HEK293T (cell line): Measurements from ENCODE around the gene WNT6.
A peak's percentile ranks its signal among the peaks of the same experiment; 100 is the strongest.

Source experiments
- CTCF ChIA-PET: fragments of 350-600 bp; formaldehyde crosslinking; extraction: SDS; loops from one replicate; lab custom pipeline; 2021; ENCODE audit warnings: antibody characterized with exemption, inconsistent platforms; lab: Yijun Ruan, JAX
- POLR2A ChIA-PET: fragments of 350-600 bp; formaldehyde crosslinking; extraction: SDS; loops from one replicate; lab custom pipeline; 2020; ENCODE audit warnings: antibody characterized with exemption, inconsistent platforms; lab: Yijun Ruan, JAX
- DNase-seq: peaks from one replicate; pipeline ENCODE4 v3.0.0; 2012; ENCODE audit warnings: mixed read lengths; ENCODE audit errors: extremely low spot score
- ARNT ChIP-seq: fragments of 450-650 bp; IDR thresholded peaks from 2 replicates; pipeline ENCODE4 v1.6.1; 2017; ENCODE audit warnings: mild to moderate bottlenecking
- BHLHE40 ChIP-seq: fragments of 450-650 bp; IDR thresholded peaks from 2 replicates; pipeline ENCODE4 v1.6.1; 2016; ENCODE audit warnings: mild to moderate bottlenecking, moderate library complexity, borderline replicate concordance
- CTBP1 ChIP-seq: fragments of 450-650 bp; IDR thresholded peaks from 2 replicates; pipeline ENCODE4 v1.6.1; 2016; ENCODE audit warnings: borderline replicate concordance
- ELF4 ChIP-seq: fragments of 450-650 bp; IDR thresholded peaks from 2 replicates; pipeline ENCODE4 v1.6.1; 2017; ENCODE audit warnings: antibody characterized with exemption
- FOXA1 ChIP-seq: fragments of 450-650 bp; IDR thresholded peaks from 2 replicates; pipeline ENCODE4 v1.6.1; 2016; ENCODE audit warnings: mild to moderate bottlenecking
- FOXK2 ChIP-seq: fragments of 450-650 bp; IDR thresholded peaks from 2 replicates; pipeline ENCODE4 v1.6.1; 2016; ENCODE audit warnings: mild to moderate bottlenecking
- FOXM1 ChIP-seq: fragments of 450-650 bp; IDR thresholded peaks from 2 replicates; pipeline ENCODE4 v1.6.1; 2017; ENCODE audit warnings: mild to moderate bottlenecking, borderline replicate concordance
- HDGF ChIP-seq: fragments of 450-650 bp; IDR thresholded peaks from 2 replicates; pipeline ENCODE4 v1.6.1; 2017; ENCODE audit warnings: antibody characterized with exemption, borderline replicate concordance
- L3MBTL2 ChIP-seq: fragments of 450-650 bp; conservative IDR thresholded peaks from 2 replicates; pipeline ENCODE4 v1.6.1; 2016; ENCODE audit warnings: mild to moderate bottlenecking
- LEF1 ChIP-seq: fragments of 450-650 bp; IDR thresholded peaks from 2 replicates; pipeline ENCODE4 v1.6.1; 2017; ENCODE audit warnings: mild to moderate bottlenecking, borderline replicate concordance
- NFRKB ChIP-seq: fragments of 450-650 bp; IDR thresholded peaks from 2 replicates; pipeline ENCODE4 v1.6.1; 2016; ENCODE audit warnings: mild to moderate bottlenecking, moderate library complexity
- SP1 ChIP-seq: fragments of 450-650 bp; IDR thresholded peaks from 2 replicates; pipeline ENCODE4 v1.6.1; 2017
- SUZ12 ChIP-seq: fragments of 450-650 bp; IDR thresholded peaks from 2 replicates; pipeline ENCODE4 v1.6.1; 2016; ENCODE audit warnings: mild to moderate bottlenecking
- TARDBP ChIP-seq: fragments of 450-650 bp; IDR thresholded peaks from 2 replicates; pipeline ENCODE4 v1.6.1; 2016
- ZNF384 ChIP-seq: fragments of 450-650 bp; IDR thresholded peaks from 2 replicates; pipeline ENCODE4 v1.6.1; 2016
- TF ChIP-seq, protein P1 (sequence below): fragments of 450-650 bp; IDR thresholded peaks from 2 replicates; pipeline ENCODE4 v1.6.1; 2016

The WNT6 gene

DNA sequence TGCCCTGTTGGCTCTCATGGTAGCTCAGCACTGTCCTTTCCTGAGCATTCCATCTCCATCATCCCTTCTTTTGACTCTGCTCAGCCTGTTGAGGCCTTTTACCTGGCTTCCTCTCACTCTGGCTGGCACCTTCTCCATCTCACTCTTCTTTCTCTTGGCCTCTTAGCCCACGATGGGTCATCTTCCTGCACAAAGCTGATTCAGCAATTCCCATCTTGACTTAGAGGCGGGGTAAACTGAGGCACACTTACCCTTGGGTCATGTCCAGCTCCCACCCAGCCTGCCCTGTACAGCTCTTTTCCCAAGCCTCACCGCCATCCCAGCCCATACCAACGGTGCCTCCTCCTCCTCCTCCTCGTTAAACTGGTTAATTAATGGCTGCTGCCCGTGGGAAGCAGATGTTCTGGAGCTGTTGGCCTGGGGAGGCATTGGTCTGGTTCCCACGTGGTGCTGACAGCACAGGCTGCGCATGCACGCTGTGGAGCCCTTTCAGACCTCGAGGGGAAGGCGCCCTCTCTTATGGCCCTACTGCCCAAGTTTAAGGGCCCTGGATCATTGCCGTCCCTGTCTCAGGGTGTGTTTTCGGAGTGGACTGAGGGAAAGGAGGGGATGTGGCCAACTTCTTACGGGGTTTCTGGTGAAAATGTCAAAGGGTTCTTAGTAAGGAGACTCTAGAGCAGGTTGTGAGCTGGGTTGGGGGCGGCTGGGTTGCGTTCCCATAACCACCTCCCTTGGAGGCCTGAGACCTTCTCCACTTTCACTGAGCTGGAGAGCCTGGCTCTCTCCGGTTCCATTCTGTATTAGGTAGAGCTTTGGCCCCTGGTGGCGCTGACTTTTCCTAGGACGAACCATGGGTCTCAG, 31.9 kb downstream of the WNT6 start:
- TF ChIP-seq NFRKB (no peak), ELF4 (no peak), FOXK2 (no peak), ARNT (no peak)
- TF ChIP-seq, protein P1, sequence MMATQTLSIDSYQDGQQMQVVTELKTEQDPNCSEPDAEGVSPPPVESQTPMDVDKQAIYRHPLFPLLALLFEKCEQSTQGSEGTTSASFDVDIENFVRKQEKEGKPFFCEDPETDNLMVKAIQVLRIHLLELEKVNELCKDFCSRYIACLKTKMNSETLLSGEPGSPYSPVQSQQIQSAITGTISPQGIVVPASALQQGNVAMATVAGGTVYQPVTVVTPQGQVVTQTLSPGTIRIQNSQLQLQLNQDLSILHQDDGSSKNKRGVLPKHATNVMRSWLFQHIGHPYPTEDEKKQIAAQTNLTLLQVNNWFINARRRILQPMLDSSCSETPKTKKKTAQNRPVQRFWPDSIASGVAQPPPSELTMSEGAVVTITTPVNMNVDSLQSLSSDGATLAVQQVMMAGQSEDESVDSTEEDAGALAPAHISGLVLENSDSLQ, result no peak
- DNase-seq, result no peak
- ChIA-PET CTCF (interaction anchor here (0.7 to 2.6 kb wide), 5 partner anchors 9 to 88 kb away, joined by 3 to 15 read pairs (median 8); partner anchors contain the start of gene WNT10A), POLR2A (no interaction called here)

DNA sequence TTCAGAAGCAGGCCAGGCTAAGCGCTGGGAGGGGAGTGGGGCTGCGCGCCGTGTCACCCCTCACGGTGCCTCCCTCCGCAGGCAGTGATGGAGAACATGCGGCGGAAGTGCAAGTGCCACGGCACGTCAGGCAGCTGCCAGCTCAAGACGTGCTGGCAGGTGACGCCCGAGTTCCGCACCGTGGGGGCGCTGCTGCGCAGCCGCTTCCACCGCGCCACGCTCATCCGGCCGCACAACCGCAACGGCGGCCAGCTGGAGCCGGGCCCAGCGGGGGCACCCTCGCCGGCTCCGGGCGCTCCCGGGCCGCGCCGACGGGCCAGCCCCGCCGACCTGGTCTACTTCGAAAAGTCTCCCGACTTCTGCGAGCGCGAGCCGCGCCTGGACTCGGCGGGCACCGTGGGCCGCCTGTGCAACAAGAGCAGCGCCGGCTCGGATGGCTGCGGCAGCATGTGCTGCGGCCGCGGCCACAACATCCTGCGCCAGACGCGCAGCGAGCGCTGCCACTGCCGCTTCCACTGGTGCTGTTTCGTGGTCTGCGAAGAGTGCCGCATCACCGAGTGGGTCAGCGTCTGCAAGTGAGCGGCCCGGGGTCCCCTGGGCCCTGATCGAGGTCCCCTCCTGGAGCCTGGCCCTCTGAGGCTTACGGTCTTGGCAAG, 33.2 kb downstream of the WNT6 start:
- POLR2A ChIA-PET, result no interaction called here
- peak; percentile 61 for DNase-seq
- TF ChIP-seq FOXA1 (no peak), SUZ12 (no peak), HDGF (no peak)
- TF ChIP-seq, protein P1, result 0 out of 2 replicates have a peak, but pooled peaks have one; percentile 12
- CTCF ChIA-PET, result interaction anchor here (0.6 to 2.6 kb wide), 8 partner anchors 9 to 87 kb away, joined by 3 to 15 read pairs (median 4); partner anchors contain the start of gene WNT10A

DNA sequence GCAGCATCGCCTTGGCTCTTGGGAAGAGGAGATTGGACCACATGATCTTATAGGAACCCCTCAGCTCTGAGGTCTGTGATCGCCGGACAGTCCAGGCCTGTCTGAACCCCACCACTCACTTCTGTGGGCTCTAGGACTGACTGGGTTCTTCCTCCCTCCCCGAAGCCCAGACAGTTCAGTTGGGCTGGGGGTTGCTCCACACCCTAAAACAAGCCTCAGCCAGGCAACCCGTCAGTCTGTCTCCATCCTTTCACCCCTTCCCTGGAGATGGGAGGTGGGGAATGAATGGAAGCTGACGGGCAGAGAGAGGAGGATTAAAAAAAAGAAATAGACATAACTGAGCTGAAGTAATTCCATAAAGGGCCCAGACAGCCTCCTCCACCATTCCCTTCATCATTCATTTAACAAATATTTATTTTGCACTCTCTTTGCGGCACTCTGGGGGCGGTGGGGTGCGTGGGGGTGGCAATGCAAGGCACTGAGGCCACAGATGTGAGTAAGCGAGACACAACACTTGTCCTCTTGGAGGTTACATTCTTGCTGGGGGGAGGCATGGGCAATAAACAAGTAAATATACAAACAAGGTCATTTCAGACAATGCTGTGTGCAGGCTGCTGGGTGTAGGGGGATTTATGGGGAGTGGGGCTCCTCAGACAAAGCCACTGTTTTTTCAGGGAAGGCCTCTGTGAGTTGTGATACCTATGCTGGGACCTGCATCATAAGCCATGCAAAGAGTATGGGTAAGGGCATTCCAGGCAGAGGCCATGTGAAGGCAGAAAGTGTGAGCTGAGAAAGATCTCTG, 33.9 kb downstream of the WNT6 start:
- ChIA-PET CTCF (interaction anchor here (0.6 to 2.6 kb wide), 5 partner anchors 11 to 86 kb away, joined by 3 to 15 read pairs (median 4); partner anchors contain the start of gene WNT10A), POLR2A (interaction anchor here (0.9 kb wide), 1 partner anchor 8 kb away, joined by 3 read pairs; no protein-coding TSS in a partner anchor)
- DNase-seq, result no peak
- no peak for TF ChIP-seq CTBP1

DNA sequence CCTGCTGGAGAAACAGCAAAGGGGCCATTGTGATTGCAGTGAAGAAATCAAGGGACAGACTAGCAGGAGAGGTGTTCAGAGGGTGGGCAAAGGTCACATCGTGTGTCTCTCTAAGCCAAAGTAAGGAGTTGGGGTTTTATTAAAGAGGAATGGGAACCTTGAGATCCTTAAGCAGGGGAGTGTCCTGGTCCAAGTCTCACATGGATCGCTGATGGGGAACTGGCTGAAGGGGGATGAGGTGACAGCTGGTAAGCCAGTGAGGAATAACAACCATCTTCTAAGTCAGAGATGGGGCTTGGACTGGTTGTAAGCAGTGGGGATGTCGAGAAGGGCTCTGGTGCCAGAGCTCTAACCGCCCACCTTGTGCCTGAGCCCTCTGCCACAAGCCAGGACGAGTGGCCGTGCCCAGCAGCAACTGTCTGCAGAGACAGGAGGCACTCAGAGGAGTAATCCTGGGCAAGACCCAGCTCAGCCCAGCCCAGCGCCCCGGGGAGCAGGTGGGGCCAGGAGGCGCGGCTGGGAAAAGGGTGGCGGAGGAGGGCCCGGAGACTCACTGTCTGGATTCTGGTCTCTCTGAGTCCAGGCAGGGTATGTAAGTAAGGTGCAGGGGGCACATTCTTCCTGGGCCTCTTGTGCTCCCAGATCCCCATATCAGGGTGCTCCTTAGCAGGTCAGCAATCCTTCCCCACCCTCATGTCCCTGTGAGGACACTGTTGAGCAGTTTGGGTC, 34.7 kb downstream of the WNT6 start:
- no peak for DNase-seq
- ChIA-PET POLR2A (interaction anchor here (0.9 kb wide), 1 partner anchor 9 kb away, joined by 3 read pairs; no protein-coding TSS in a partner anchor), CTCF (no interaction called here)
- TF ChIP-seq FOXA1 (no peak), ZNF384 (no peak), TARDBP (no peak), FOXM1 (no peak), FOXK2 (no peak), CTBP1 (no peak), SUZ12 (no peak), ARNT (no peak), ELF4 (no peak), LEF1 (no peak), BHLHE40 (no peak), HDGF (no peak), NFRKB (no peak), L3MBTL2 (no peak), SP1 (no peak)
- TF ChIP-seq, protein P1, result no peak

GRCh38 chr2:218894880-218895157, 35.2 kb downstream of the WNT6 start:
- ChIA-PET POLR2A (interaction anchor here (0.9 to 1.5 kb wide), 2 partner anchors 9 to 14 kb away, joined by 3 to 5 read pairs; no protein-coding TSS in a partner anchor), CTCF (no interaction called here)
- no peak for TF ChIP-seq TARDBP
- no peak for TF ChIP-seq NFRKB
- no peak for TF ChIP-seq HDGF
- TF ChIP-seq L3MBTL2, result no peak
- TF ChIP-seq ARNT, result no peak
- no peak for TF ChIP-seq ZNF384
- no peak for TF ChIP-seq SP1
- TF ChIP-seq CTBP1, result no peak
- TF ChIP-seq BHLHE40, result no peak
- TF ChIP-seq ELF4, result no peak
- TF ChIP-seq FOXK2, result no peak
- TF ChIP-seq, protein P1, result no peak
- DNase-seq, result no peak
